ENCODE data around the gene NXPE2.
"Not testable (repeated sequence)": the region's sequence is repeated elsewhere in the genome, so short reads cannot be mapped to it uniquely, and the experiment has no call there.

The NXPE2 gene

DNA sequence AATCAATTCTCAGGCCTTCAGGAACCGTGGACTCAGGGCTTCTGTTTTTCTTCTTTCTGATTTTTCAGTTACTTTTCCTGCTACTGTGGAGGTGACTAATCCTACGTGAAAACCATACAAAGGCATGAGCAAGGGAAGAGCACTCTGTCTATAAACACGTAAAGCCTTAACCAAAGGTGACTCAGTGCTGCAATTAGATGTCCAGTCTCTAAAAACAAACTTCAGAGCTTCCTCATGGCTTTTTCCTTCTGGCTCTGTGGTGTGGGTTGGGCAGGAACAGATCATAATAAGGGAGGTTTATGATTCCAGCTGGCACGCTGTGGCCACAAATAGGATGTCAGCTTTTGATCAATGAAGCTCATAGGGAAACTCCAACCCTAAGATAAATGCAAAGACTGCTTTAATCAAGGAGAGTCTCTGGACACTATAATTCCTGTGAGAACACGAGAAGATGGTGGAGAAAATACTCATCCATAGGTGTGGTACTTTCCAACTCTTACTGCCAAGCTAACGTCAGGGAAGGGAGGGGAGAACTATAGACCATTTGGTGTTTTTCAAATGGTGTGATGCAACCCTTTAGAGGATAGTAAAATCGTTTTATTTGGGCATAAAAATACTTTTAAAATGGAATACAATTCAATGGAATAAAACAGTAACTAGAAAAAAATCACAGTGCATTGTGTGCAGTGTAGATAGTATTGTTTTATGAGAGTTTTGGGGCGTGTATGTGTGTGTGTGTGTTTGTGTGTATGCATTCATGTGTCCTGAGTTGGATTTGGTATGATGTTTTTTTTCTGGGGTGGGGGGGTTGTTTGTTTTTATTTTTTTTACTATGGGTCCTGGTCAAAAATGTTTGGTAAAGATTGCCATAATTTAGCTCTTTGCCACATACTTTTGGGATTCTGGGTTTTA, at the start of gene NXPE2:
TSS of gene NXPE2 (plus strand) at position 403 of the 912 bp plus-strand sequence. CDS start at position 452, 49 bp downstream.
- no peak for FAIRE-seq

DNA sequence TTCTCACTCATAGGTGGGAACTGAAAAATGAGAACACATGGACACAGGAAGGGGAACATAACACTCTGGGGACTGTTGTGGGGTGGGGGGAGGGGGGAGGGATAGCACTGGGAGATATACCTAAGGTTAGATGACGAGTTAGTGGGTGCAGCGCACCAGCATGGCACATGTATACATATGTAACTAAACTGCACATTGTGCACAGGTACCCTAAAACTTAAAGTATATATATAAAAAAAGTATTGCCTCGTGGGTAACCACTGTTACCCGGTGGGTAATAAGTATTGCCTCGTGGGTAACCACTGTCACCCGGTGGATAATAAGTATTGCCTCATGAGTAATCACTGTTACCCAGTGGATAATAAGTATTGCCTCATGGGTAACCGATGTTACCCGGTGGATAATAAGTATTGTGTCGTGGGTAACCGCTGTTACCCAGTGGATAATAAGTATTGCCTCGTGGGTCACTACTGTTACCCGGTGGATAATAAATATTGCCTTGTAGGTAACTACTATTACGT, 46.8 kb upstream of the NXPE2 start:
- not testable (repeated sequence) for FAIRE-seq

DNA sequence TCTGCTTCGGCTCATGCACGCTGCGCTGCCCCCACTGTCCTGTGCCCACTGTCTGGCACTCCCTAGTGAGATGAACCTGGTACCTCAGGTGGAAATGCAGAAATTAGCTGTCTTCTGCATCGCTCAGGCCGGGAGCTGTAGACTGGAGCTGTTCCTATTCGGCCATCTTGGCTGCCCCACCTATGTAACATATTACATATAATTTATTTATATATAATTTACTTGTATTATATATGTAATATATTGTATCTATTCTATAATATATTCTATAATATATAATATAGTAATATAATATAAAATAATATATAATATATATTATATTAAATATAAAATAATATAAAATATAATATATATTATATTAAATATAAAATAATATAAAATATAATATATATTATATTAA, 38.9 kb upstream of the NXPE2 start:
- FAIRE-seq: not testable (repeated sequence)

DNA sequence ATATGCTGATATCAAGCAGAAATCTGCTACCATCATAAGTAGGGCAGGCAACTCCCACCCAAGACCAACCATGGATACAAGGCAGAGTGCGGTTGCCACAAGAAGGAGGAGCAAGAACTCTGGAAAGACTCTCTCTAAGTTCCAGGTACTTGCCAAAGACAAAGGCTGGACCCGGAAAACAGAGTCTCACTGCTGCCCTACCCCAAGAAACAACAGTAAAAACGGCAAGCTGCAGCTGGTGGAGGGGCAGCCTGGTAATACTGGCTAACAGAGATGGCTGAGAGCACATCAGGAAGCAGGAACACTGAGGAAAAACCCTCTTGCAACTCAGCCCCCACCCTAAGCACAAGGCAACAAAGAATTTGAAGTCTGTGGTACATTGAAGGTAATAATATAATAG, 27.7 kb upstream of the NXPE2 start:
- FAIRE-seq: no peak

DNA sequence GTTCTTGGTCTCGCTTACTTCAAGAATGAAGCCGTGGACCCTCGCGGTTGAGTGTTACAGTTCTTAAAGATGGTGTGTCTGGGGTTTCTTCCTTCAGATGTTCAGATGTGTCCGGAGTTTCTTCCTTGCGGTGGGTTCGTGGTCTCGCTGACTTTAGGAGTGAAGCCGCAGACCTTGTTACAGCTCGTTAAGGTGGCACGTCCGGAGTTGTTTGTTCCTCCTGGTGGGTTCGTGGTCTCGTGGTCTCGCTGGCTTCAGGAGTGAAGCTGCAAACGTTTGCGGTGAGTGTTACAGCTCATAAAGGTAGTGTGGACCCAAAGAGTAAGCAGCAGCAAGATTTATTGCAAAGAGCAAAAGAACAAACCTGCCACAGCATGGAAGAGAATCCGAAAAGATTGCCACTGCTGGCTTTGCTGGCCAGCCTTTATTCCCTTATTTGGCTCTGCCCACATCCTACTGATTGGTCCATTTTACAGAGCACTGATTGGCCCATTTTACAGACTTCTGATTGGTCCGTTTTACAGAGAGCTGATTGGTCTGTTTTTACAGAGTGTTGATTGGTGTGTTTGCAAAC, 27.1 kb upstream of the NXPE2 start:
- FAIRE-seq: no peak

DNA sequence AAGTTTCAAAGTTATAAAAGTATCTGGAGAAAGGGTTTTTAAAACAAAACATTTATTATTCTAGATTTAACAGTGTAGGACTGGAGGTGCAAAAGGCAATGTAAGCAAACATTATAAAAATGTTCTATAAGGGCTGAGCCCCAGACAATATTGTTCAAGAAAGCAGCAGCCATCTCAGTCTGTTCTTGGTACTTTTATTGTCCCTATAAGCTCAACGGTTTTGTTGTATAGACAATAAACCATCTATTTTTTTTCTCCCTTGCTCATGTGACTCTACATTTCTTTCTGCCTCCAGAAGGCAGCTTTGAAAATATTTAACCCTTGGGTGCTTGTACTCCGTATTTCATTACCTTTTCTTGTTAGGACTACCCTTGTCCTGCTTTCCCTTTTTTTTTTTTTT, 25.2 kb upstream of the NXPE2 start:
- FAIRE-seq: no peak

DNA sequence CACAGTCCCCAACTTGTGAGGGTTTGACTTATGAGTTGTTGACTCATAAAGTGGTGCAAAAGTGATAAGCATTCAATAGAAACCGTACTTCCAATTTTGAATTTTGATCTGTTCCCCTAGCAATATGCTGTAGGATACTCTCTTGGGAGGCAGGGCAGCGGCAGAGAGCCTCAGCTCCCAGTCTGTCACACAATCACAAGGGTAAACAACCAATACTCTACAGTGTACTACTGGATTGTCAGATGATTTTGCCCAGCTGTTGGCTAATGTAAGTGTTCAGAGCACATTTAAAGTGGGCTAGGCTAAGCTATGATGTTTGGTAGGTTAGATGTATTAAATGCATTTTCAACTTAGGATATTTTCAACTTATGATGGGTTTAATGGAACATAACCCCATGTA, 13.7 kb upstream of the NXPE2 start:
- no peak for FAIRE-seq

DNA sequence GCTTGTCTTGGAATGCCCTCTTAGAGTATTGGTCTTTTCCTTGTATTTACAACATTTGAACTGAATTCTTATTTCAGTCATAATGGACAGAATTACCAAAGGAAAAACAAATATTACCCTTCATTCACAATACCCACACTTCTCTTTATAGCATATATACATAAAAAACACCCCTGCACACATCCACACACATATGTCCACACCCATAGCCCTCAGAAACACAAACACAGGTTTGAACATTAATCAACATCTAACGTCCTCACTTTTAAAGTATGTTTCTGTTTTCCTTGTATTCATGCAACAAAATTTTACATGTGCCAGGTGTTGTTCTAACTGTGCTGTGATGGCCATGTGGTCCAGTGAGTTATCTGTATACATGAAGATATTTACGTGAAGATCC, 11.6 kb upstream of the NXPE2 start:
- FAIRE-seq: no peak

DNA sequence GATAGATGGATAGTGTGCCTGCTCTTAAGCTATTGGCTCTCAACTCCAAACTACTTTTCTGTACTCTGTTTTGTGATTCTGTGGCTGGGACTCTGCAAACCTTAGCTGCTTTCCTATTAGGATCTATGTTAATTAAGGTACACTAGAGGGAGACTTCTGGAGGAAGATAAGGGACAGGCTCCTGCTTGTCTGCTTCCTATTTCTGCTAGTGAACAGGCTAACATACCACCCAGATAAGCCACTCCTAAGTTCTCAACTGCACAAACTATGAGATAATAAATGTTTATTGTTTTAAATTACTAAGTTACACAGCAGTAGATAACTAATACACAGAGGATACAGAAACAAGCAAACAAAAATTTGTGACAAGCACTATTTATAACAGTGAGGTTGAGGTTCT, 10.2 kb upstream of the NXPE2 start:
- FAIRE-seq: no peak

DNA sequence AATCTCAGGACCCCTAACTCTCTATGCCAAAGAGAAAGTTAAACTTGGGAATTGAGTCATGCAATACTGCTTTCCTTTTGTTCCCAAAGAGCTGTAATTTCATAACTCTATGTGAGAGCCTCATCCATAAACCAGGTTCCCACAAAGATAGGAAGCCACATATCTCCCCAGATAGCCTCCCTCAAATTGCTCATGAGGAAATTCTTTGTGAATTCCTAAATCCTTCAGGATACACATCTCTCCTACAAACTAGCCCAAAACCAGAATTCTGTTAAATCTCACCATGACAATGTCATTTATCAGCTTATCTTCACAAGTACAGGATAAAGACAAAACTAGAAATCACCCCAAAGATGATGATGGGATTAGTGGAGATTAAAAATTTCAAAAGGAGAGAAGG, 4.7 kb upstream of the NXPE2 start:
- FAIRE-seq: no peak

DNA sequence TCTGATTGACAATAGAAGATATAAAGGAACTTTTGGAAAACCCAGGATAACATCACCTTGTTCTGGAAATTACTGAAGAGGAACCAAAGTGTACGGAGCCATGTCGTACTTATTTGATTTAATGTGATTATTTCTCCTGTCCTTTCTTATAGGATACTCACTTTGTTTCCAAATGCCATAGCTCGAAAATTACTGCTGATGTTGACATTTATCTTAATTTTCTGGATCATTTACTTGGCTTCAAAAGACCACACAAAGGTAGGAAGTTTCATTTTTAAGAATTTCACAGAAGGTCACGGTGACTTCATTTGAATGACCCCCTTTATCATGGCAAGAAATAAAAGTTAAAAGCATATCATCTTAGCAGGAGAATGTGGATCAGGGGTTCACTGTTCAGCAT, 1.2 kb downstream of the NXPE2 start:
- FAIRE-seq: no peak

DNA sequence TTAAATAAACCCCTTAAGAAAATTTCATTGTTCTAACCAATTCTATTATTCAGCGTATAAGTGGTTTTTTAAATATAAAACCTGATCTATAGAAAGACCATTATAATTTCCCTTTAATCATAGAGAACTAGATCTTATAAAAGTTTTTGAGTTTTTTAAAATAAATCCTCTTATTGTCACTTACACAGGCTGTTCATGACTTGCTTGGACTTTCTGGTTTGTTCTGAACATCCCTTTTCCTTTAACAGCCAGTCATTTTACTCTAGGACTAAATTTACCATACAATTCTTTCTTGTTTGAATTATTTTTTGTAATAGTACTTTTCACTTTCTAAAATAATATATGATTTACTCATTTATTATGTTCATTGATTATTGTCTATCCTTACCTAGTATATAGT, 4.7 kb downstream of the NXPE2 start:
- FAIRE-seq: no peak

DNA sequence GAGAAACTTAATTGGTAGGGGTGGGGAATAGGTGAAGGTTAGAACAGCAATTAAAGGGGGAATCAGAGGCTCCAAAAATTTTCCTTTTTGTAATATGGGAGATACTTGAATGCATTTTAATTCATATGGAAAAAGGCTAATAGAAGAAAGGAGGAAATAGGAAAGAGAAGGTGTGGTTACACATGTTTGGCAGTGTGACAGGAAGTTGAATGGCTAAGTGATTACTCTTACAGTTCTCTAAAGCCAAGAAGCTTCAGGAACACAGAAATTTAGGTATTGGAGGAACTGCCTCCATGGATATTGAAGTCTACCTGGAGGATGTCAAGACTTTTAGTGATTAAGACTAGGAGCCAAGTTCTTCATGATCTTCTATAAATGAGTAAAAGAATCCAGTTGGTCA, 6.3 kb downstream of the NXPE2 start:
- no peak for FAIRE-seq

DNA sequence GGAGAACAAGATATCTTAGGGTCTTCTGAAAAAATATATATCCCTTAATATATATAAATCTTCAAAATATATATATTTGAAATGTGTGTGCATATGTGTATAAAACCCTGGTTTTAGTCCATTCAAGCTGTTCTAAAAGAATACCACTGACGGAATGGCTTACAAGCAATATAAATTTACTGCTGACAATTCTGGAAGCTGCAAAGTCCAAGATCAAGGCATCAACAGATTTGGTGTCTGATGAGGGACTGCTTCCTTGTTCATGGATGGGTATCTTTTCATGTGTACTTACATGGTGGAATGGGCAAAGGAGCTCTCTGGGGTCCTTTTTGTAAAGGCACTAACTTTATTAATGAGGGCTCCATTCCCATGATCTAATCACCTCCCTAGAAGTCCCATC, 6.8 kb downstream of the NXPE2 start:
- no peak for FAIRE-seq

DNA sequence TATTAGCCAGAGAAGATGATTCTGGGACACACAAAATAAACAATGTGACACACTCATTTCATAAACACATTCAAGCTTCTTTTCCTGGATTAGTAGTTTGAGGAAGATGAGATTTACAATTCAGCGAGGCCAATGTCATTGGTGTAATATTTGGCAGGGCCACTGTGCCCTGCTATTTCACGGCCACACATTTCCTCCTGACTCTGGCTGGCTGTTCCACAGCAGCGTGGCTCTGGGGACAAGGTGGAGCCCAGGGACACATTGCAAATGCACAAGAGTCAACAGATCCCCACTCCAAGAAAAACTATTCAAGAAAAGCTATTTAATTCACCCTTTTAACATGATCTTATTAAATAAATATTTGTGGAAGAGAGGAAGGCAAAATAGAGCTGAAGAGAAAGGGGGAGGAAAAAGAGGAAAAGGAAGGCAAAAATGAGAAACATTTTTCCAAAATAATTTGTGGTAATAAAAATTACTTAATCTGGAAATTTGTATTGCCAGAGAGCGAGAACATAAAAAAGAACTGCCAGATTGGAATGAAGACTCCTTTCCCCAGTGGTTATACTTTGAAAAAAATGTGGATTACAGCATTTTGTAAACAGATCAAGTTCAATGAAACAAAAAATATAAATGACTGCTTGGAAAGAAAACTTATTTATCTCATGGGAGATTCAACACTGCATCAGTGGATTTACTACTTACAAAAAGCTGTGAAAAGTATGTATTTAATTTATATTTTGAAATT, 27.1 kb downstream of the NXPE2 start:
- peak; percentile 93 for FAIRE-seq

DNA sequence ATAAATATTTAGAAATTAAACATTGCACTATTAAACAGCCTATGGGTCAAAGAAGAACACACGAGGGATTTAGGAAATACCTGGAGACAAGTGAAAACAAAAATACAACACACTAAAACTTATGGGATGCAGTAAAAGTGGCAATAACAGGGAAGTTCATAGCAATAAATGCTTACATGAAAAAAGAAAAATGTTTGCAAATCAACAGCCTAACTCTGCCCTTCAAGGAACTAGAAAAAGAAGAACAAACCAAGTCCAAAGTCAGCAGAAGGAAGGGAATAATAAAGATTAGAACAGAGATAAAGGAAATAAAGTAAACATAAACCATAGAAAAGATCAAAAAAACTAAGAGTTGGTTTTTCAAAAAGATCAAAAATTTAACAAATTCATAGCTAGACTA, 31.6 kb downstream of the NXPE2 start:
- FAIRE-seq: no peak

DNA sequence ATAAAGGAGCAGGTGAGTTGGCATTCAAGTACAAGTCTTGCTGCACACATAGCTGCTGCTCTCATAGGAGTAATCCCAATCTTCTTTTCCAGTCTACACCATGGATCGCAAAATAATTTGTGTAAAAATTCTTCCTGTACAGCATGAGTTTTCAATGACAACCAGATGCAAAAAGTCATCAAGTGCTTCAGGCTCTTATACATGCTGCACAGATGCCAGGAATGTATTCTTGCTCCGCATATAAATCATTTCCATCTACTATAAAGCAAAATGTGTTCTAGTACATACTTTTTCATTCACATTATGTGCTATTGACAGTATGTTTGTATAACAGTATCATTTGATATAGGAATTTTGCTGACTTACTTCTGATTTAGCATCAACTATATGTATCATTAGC, 35.4 kb downstream of the NXPE2 start:
- no peak for FAIRE-seq

DNA sequence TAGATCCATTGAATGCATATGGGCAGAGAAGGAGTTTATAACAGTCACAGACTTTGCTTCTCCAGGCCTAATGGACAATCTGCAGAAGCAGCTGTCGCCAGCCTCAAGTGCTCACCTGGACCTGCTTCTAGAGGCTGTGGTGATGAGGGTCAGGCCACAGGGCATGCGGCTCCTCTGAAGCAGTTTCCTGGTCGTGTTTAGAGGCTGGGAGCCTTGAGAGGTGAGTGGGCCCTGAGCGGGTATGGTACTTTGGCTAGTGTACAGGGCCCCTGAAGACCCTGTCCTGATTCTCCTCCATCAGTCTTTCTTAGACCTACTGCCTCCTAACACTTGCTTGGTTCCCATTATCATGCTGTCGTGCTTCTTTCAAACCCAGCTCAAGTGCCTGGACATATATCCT, 41.2 kb downstream of the NXPE2 start:
- FAIRE-seq: no peak

DNA sequence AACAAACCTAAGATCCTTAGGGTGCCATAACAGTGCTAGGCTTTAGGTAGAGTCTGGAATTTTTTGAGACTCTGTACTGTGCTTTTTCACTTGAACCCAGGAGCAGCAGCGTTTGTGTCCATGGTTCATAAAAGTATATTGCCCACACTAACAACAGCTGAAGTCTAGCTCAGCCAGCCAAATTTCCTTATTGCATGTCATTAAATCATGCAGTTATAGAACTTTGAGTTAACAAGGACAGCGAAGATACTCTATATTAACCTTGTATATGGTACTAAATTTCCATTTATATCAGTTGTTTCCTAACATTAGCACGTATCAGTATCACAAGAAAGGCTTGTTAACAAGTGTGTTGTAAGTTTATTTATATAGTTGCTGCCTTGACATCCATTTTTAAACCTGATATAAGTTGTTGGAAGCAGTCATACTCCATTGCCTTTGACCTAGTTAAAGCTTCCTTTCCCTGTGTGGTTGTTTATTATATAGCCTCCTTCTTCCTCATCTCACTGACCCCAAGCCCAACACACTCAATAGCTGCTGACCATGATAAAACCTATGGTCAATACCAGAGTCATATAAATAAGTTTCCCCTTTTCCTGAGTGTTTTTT, 46.7 kb downstream of the NXPE2 start:
- no peak for FAIRE-seq

DNA sequence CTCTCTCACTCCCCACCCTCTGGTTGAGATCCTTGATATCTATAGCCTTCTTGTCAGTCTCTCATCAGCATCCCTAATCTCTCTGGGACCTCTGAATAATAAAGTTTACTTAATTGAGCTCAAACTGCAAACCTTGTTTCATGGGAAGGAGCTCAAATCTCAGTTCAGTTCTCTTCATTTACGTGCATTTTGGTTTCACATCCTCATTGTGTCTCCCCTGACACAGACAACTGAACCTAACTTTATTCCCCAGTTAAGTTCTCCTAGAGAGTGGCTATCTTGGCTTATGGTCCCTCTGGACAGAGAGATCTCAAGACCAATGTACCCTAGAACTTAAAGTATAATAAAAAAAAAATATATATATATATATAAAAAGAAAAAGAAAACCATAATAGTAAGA, 47.3 kb downstream of the NXPE2 start:
- no peak for FAIRE-seq

DNA sequence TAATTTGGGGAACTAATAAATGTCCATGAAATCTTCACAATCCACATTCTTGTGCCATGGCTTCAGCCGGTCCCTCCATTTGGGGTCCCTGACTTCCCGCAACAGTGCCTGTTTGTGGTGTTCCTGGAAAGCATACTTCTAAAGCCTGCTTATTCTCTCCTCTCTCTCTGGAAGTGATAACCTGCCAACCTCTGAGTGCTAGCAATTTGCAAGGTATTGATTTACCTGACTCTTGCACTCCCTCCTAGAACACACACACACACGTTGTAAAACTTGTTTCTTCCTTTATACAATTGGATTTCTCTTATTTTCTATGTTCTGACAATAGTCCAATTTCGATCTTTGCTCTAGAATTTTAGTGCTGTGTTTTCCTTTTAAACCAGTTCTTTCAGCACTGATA, 58.5 kb downstream of the NXPE2 start:
- FAIRE-seq: no peak

DNA sequence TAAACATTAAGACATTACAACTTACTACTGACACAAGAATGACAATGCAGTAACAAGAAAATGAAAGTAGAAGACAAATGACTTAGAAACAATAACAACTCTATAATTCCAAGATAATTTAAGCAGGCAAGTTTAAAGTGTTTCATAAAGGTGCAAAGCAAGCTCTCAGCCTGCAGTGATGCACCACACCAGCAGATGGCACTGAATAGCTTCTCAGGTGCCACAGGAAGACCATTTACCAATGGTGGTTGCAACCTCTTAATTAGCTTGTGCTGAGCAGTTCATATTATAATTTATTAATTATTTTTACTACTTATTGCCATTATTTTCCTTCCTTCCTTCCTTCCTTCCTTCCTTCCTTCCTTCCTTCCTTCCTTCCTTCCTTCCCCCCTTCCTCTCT, 60.6 kb downstream of the NXPE2 start:
- no peak for FAIRE-seq

DNA sequence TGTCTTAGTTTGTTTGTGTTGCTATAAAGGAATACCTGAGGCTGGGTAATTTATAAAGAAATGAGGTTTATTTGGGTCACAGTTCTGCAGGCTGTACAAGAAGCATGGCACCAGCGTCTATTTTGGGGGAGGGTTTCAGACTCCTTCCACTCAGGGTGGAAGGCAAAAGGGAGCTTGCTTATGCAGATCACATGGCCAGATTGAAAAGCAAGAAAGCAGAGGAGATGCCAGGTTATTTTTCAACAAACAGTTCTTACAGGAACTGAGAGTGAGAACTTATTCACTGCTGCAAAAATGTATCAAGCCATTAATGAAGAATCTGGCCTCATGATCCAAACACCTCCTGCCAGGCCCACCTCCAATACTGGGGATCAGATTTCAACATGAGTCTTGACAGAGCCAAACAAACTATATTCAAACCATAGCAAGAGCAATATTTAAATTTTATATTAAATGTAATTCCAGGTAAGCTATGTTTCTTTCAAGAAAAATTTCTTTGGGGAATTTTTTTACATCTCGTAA, 66.9 kb downstream of the NXPE2 start:
- no peak for FAIRE-seq

Measured in endometrium (tissue), 2 donors.